Medulla oblongata (tissue), 1 donor: Measurements from ENCODE around the gene STUM.

Source experiments
- DNase-seq: peaks from one replicate; pipeline ENCODE4 v3.0.0-alpha.2; 2015; ENCODE audit errors: extremely low spot score

The STUM gene

GRCh38 chr1:226625326-226625725, 76.8 kb downstream of the STUM start:
- no peak for DNase-seq

GRCh38 chr1:226625832-226626576, 77.4 kb downstream of the STUM start:
- DNase-seq, result no peak

GRCh38 chr1:226626577-226626956, 78.0 kb downstream of the STUM start:
- peak; percentile 76 for DNase-seq

- no peak for DNase-seq
Measured at GRCh38 chr1:226627050-226627755, 78.6 kb downstream of the STUM start.

GRCh38 chr1:226627924-226628611, 79.5 kb downstream of the STUM start:
- DNase-seq, result no peak

GRCh38 chr1:226628612-226629155, 80.1 kb downstream of the STUM start:
- DNase-seq, result no peak

GRCh38 chr1:226629210-226629895, 80.8 kb downstream of the STUM start:
- no peak for DNase-seq

GRCh38 chr1:226629896-226630550, 81.5 kb downstream of the STUM start:
- DNase-seq, result no peak

GRCh38 chr1:226630592-226630991, 82.0 kb downstream of the STUM start:
- DNase-seq, result no peak

- no peak for DNase-seq
Measured at GRCh38 chr1:226631229-226632000, 82.9 kb downstream of the STUM start.

- DNase-seq, result no peak
Measured at GRCh38 chr1:226632169-226632879, 83.8 kb downstream of the STUM start.

- no peak for DNase-seq
Measured at GRCh38 chr1:226632922-226633351, 84.4 kb downstream of the STUM start.

- DNase-seq, result no peak
Measured at GRCh38 chr1:226633541-226634165, 85.1 kb downstream of the STUM start.

- DNase-seq, result peak; percentile 81
Measured at GRCh38 chr1:226634166-226634588, 85.6 kb downstream of the STUM start.

- no peak for DNase-seq
Measured at GRCh38 chr1:226634611-226635246, 86.2 kb downstream of the STUM start.

GRCh38 chr1:226635456-226635941, 86.9 kb downstream of the STUM start:
- no peak for DNase-seq

- no peak for DNase-seq
Measured at GRCh38 chr1:226636847-226637096, 88.2 kb downstream of the STUM start.

- no peak for DNase-seq
Measured at GRCh38 chr1:226637147-226637935, 88.8 kb downstream of the STUM start.
